ENCODE data around the gene ATPAF2.

ATPAF2 gene

DNA sequence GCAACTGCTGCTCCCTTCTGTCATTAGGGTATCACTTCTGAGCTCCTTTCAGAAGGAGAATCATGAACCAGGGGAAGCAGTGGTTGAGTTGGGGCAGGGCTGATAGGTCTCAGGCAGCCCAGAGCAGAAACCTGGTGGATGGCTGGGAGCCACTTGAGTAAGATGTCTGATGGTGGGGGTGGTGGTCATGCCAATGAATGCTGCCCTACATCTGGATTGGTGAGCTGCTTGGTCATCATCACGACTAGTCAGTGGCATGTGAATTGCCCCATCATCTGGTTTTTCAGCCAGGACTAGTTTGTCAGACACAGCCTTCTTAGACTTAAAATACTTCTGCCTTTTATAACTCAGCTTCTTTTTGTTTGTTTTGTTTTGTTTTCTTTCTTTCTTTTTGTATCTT lies 2.8 kb upstream of the ATPAF2 start:
- Histone ChIP-seq H3K4me3 (ENCODE audit: severe bottlenecking) (no peak overlapping the region), H3K27me3 (ENCODE audit: insufficient read depth, poor library complexity, severe bottlenecking) (no peaks in the 10 kb centered on the region), H3K36me3 (ENCODE audit: low read depth) (peaks cover 10% of the 10 kb centered on the region), H3K9me3 (ENCODE audit: severe bottlenecking) (no peaks in the 10 kb centered on the region), H3K27ac (ENCODE audit: poor library complexity, severe bottlenecking) (no peak overlapping the region), H3K4me1 (ENCODE audit: insufficient read depth, poor library complexity, severe bottlenecking) (no peaks in the 10 kb centered on the region)
- TF ChIP-seq, protein P1, sequence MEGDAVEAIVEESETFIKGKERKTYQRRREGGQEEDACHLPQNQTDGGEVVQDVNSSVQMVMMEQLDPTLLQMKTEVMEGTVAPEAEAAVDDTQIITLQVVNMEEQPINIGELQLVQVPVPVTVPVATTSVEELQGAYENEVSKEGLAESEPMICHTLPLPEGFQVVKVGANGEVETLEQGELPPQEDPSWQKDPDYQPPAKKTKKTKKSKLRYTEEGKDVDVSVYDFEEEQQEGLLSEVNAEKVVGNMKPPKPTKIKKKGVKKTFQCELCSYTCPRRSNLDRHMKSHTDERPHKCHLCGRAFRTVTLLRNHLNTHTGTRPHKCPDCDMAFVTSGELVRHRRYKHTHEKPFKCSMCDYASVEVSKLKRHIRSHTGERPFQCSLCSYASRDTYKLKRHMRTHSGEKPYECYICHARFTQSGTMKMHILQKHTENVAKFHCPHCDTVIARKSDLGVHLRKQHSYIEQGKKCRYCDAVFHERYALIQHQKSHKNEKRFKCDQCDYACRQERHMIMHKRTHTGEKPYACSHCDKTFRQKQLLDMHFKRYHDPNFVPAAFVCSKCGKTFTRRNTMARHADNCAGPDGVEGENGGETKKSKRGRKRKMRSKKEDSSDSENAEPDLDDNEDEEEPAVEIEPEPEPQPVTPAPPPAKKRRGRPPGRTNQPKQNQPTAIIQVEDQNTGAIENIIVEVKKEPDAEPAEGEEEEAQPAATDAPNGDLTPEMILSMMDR (IDR thresholded peaks at IDR 0.05; ENCODE audit: poor library complexity, severe bottlenecking): no peak
- ATAC-seq (ENCODE audit: low read depth) (0 out of 3 replicates have a peak, but pooled peaks have one; percentile 3), DNase-seq (ENCODE audit: low spot score) (no peak)

DNA sequence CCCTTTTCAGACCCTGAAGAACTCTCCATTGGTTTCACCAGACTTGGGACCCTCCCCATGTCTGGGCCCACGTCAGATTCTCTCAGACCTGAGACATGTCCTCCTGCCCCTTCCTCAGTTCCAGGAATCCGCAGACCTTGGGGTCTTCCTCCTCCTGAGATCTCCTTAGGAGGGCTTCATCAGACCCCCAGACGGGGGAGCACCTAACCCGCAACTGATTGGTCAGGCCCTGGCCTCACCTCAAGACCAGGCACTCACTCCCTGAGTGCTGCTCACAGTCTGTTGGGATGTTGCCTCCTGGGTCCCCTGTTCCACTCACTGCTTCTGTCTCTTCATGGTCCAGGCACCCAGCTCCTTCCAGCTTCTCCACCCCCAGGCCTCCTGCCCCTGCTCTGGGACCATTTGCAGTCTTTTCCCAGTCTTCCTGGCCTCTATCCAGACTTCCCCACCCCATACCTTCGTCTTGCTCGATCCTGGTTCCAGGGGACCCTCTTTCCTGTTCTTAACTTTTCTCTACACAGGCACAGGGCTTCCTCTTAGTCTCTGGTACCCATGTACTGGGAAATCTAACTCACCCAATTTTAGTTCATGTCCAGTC lies 1.4 kb upstream of the ATPAF2 start:
- Histone ChIP-seq H3K9me3 (ENCODE audit: severe bottlenecking) (no peaks in the 10 kb centered on the region), H3K4me1 (ENCODE audit: insufficient read depth, poor library complexity, severe bottlenecking) (no peaks in the 10 kb centered on the region), H3K36me3 (ENCODE audit: low read depth) (peaks cover 6% of the 10 kb centered on the region; the same call in 1 of the 2 replicates), H3K4me3 (ENCODE audit: severe bottlenecking) (peak overlapping the region; percentile 58), H3K27ac (ENCODE audit: poor library complexity, severe bottlenecking) (peak overlapping the region; percentile 45), H3K27me3 (ENCODE audit: insufficient read depth, poor library complexity, severe bottlenecking) (no peaks in the 10 kb centered on the region)
- TF ChIP-seq, protein P1 (IDR thresholded peaks at IDR 0.05; ENCODE audit: poor library complexity, severe bottlenecking): no peak
- ATAC-seq (ENCODE audit: low read depth): no peak
- no peak for DNase-seq (ENCODE audit: low spot score)

DNA sequence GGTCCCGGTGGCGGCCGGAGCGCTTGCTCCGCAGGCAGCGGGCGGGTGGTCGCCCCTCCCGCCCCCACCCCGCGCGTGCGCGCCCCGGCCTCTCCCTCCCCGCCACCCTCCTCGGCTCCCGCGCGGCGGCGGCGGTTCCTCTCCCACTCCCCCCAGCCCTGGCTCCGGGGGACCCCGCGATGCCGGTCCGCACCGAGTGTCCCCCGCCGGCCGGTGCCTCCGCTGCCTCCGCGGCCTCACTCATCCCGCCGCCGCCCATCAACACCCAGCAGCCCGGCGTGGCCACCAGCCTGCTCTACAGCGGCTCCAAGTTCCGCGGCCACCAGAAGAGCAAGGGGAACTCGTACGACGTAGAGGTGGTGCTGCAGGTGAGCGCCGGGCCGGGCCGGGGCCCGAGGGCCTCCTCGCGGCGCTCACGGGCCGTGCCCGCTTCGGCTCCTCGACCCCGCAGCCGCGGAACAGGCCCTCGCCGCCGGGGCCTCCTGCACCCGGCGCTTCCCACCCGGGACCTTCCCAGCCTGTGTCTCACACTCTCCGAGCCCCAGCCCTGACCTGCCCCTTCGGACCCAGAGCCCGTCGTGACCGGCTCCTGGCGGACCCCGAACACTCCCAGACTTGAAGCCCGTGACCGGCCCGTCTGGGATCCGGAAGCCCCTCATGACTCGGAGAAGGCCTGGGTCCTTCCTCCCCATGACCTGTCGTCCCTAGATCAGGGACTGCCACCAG lies 730 bp upstream of the ATPAF2 start:
- TF ChIP-seq, protein P1 (IDR thresholded peaks at IDR 0.05; ENCODE audit: poor library complexity, severe bottlenecking): no peak
- Histone ChIP-seq H3K36me3 (ENCODE audit: low read depth) (peaks cover 6% of the 10 kb centered on the region; the same call in 1 of the 2 replicates), H3K27ac (ENCODE audit: poor library complexity, severe bottlenecking) (peak overlapping the region; percentile 45), H3K9me3 (ENCODE audit: severe bottlenecking) (no peaks in the 10 kb centered on the region), H3K4me1 (ENCODE audit: insufficient read depth, poor library complexity, severe bottlenecking) (no peaks in the 10 kb centered on the region), H3K4me3 (ENCODE audit: severe bottlenecking) (peak overlapping the region; percentile 58), H3K27me3 (ENCODE audit: insufficient read depth, poor library complexity, severe bottlenecking) (no peaks in the 10 kb centered on the region)
- ATAC-seq (ENCODE audit: low read depth) (peak; percentile 28), DNase-seq (ENCODE audit: low spot score) (peak; percentile 72)

DNA sequence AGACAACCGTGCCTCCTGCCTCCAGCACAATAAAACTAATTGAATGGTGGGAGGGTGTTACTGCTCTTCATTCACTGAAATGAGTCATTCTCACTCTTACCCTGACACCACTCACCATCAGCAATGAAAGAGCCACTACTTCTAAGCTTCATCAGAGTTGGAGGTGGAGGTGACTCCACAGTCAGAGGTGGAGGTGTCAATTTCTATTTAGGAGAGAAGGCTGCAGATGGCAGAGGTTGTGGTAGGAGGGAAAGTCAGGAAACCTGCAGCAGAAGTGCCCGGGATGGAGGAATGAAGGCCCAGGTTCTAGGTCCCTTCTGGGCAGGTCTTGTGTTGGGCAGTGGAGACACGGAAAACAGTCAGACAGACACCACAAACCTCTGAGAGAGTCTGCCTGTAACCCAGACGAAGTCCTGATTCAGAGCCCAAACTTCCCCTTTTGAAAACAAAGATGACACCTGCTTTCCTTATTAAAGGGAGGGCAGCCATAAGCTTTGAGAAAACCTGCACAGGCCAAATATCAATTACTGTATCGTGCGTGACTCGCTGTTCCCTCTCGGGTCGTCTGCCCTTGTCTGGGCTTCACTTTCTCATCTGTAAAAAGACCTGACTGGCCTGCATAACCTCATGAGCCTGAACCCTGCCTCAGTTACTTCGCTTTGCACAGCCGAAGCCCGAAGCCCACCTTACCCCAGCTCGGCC lies 668 bp downstream of the ATPAF2 start:
- peak overlapping the region; percentile 58 for H3K4me3 ChIP-seq (ENCODE audit: severe bottlenecking)
- H3K27me3 ChIP-seq (ENCODE audit: insufficient read depth, poor library complexity, severe bottlenecking): no peaks in the 10 kb centered on the region
- peak overlapping the region; percentile 45 for H3K27ac ChIP-seq (ENCODE audit: poor library complexity, severe bottlenecking)
- ATAC-seq (ENCODE audit: low read depth): no peak
- H3K9me3 ChIP-seq (ENCODE audit: severe bottlenecking): no peaks in the 10 kb centered on the region
- TF ChIP-seq, protein P1 (IDR thresholded peaks at IDR 0.05; ENCODE audit: poor library complexity, severe bottlenecking): no peak
- H3K36me3 ChIP-seq (ENCODE audit: low read depth): peaks cover 4% of the 10 kb centered on the region; the same call in 1 of the 2 replicates
- no peaks in the 10 kb centered on the region for H3K4me1 ChIP-seq (ENCODE audit: insufficient read depth, poor library complexity, severe bottlenecking)
- DNase-seq (ENCODE audit: low spot score): no peak

Measured in RWPE2 (cell line).